ENCODE data around the gene ARG2. TPM values are rescaled to one million over a fixed set of nuclear protein-coding genes. Genes with fewer than 3 reads are reported as not detected.

The ARG2 gene
- polyA plus RNA-seq, 3 donors: 7.8 to 53.3 (median 19.1) TPM

Other genes starting within 250 kb of the ARG2 start
- 1 to 10 TPM; 1.5 to 3.0 (median 1.7) TPM for gene PLEK2, start 207.8 kb upstream of the ARG2 start, polyA plus RNA-seq (ENCODE audit: insufficient read length in 3 of 3)
- 1 to 10 TPM; 1.9 to 2.5 (median 2.2) TPM for gene TMEM229B, start 131.2 kb upstream of the ARG2 start, polyA plus RNA-seq (ENCODE audit: insufficient read length in 3 of 3)
- gene PLEKHH1, start 86.6 kb upstream of the ARG2 start, polyA plus RNA-seq (ENCODE audit: insufficient read length in 3 of 3): 10 to 100 TPM; 43.9 to 75.3 (median 51.7) TPM
- 10 to 100 TPM; 38.2 to 42.9 (median 41.4) TPM for gene PIGH, start 19.7 kb upstream of the ARG2 start, polyA plus RNA-seq (ENCODE audit: insufficient read length in 3 of 3)
- 100 to 1,000 TPM in 2 of 3 donors, 10 to 100 TPM in 1; 95.4 to 120 (median 119) TPM for gene VTI1B, start 54.7 kb downstream of the ARG2 start, polyA plus RNA-seq (ENCODE audit: insufficient read length in 3 of 3)
- gene RDH11, start 75.8 kb downstream of the ARG2 start, polyA plus RNA-seq (ENCODE audit: insufficient read length in 3 of 3): 100 to 1,000 TPM; 101 to 123 (median 111) TPM
- under 1 TPM; 0.32 to 0.86 (median 0.65) TPM for gene RDH12, start 82.0 kb downstream of the ARG2 start, polyA plus RNA-seq (ENCODE audit: insufficient read length in 3 of 3)
- 10 to 100 TPM; 15.2 to 20.3 (median 17.0) TPM for gene ZFYVE26, start 196.7 kb downstream of the ARG2 start, polyA plus RNA-seq (ENCODE audit: insufficient read length in 3 of 3)
- 10 to 100 TPM; 12.5 to 13.0 (median 12.5) TPM for gene RAD51B, start 199.9 kb downstream of the ARG2 start, polyA plus RNA-seq (ENCODE audit: insufficient read length in 3 of 3)

Data from renal cortex interstitium (tissue), 3 donors.